ENCODE results near the gene TRERF1. TPM values are rescaled to one million over a fixed set of nuclear protein-coding genes. Genes with fewer than 3 reads are reported as not detected.

TRERF1 gene, protein sequence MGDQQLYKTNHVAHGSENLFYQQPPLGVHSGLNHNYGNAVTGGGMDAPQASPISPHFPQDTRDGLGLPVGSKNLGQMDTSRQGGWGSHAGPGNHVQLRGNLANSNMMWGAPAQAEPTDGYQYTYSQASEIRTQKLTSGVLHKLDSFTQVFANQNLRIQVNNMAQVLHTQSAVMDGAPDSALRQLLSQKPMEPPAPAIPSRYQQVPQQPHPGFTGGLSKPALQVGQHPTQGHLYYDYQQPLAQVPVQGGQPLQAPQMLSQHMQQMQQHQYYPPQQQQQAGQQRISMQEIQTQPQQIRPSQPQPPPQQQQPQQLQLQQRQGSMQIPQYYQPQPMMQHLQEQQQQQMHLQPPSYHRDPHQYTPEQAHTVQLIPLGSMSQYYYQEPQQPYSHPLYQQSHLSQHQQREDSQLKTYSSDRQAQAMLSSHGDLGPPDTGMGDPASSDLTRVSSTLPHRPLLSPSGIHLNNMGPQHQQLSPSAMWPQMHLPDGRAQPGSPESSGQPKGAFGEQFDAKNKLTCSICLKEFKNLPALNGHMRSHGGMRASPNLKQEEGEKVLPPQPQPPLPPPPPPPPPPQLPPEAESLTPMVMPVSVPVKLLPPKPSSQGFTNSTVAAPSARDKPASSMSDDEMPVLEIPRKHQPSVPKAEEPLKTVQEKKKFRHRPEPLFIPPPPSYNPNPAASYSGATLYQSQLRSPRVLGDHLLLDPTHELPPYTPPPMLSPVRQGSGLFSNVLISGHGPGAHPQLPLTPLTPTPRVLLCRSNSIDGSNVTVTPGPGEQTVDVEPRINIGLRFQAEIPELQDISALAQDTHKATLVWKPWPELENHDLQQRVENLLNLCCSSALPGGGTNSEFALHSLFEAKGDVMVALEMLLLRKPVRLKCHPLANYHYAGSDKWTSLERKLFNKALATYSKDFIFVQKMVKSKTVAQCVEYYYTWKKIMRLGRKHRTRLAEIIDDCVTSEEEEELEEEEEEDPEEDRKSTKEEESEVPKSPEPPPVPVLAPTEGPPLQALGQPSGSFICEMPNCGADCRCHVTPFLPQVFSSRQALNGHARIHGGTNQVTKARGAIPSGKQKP (N-terminal part only)
- 10 to 100 TPM; 13.9 to 14.0 TPM for total RNA-seq

DNA sequence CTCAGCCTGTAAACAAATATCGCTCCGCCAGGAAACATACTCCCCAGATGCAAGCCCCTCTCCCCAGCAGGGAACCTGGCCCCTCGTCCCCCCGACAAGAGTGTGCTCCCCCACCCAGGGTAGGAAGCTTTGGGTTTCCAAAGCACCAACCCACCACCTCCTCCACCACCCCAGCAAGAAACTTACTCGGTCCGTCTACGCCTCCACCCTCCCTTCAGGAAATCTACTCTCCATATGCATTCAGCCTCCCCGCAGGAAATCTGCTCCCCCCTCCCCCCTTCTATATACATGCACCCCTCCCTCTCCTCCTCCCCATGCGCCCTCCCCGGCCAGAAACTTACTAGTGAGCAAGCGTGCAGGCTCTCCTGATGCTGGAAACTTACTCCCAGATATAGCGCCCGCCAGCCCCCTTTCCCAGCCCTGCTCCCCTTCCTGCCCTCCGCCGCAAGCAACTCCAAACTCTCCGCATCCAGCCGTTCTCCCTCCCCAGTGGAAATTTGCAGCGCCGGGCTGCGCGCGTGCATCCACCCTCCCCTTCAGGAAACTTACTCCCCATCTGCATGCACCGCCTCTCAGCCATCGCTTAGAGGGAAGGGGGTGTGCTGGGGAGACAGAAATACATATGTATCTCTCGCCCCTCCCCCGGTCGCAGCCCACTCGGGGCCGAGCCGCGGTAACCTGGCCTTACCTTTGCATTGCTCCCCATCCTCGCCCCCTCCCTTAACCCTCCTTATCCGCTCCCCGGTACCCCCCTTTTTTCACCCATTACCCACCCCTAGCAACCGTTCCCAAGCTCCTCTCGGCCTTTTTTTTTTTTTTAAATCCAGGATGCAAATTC lies at the start of gene TRERF1:
TRERF1 (minus strand) TSS at position 594 of the 838 bp plus-strand sequence. CDS start 182,336 bp downstream, outside the sequence.

DNA sequence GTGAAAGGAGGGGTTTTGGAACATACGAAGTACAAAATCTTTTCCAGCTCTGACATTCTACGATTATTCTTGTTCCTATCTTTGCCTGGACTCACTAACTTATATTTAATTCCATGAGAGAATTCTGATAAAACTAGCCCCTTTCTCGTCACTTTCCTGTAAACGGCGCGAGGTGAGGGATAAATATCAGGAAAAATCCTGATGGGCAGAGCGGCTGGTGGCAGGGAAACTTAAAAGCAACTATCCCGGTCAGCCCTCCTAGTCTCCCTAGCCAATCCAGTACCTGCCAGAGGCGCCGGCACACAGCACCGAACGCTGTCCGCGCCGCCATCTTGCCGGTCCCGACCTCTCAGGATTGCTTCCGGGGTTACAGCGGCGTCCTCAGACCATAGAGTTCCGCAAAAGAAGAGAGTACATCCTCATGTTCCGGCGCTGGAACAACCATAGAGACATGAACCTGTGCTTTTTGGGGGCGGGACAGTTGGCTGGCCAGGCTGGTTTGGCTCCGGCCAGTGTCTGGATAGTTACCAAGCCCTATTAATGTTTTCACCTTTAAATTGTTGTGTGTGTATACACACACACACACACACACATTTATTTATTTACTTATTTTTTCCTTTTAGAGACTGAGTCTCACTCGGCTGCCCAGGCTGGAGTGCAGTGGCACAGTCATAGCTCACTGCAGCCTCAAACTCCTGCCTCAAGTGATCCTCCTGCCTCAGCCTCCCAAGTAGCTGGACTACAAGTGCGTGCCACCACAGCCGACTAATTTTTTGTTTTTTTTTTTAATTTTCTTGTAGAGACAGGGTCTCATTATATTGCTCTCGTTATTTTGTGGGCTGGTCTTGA lies 234.0 kb downstream of the TRERF1 start, which contains the start of gene MRPS10:
MRPS10 (minus strand) TSS at position 343 of the 849 bp plus-strand sequence; CDS start at position 331, 12 bp downstream.

Other genes with a start within 250 kb of the TRERF1 start
- gene MRPS10, start 234.1 kb downstream of the TRERF1 start, total RNA-seq: 10 to 100 TPM; 26.8 to 28.0 TPM
- gene UBR2, start 112.1 kb upstream of the TRERF1 start, total RNA-seq: 10 to 100 TPM; 32.1 to 34.1 TPM